OCI-LY1 (cell line): Measurements from ENCODE around the gene ZNF556.

Experiments used
- H2AFZ ChIP-seq: fragments of 200-600 bp; sonication (generic), shearing (Covaris generic); 2 replicates; pipeline ENCODE4 v1.6.0; 2014; ENCODE audit warnings: antibody characterized with exemption, mild to moderate bottlenecking, low read length
- H3F3A ChIP-seq: fragments of 200-600 bp; sonication (generic), shearing (Covaris generic); 2 replicates; pipeline ENCODE4 v1.6.0; 2014; ENCODE audit warnings: mild to moderate bottlenecking, antibody characterized with exemption, low read length, moderate library complexity; ENCODE audit not compliant: insufficient read depth
- H3K27ac ChIP-seq: fragments of 200-600 bp; sonication (generic); 2 replicates; pipeline ENCODE4 v1.5.1; 2014; ENCODE audit warnings: low read length, mixed run types, mild to moderate bottlenecking, low read depth; ENCODE audit not compliant: poor library complexity, severe bottlenecking
- H3K27me3 ChIP-seq: fragments of 200-600 bp; sonication (generic); 2 replicates; pipeline ENCODE4 v1.6.0; 2014; ENCODE audit warnings: antibody characterized with exemption, mild to moderate bottlenecking, low read length, moderate library complexity; ENCODE audit not compliant: insufficient read depth
- H3K36me3 ChIP-seq: fragments of 200-600 bp; sonication (generic); 2 replicates; pipeline ENCODE4 v1.6.1; 2014; ENCODE audit warnings: mild to moderate bottlenecking, antibody characterized with exemption, low read length, moderate library complexity, mixed read lengths; ENCODE audit not compliant: insufficient read depth
- H3K4me1 ChIP-seq: fragments of 200-600 bp; sonication (generic); 2 replicates; pipeline ENCODE4 v1.5.1; 2014; ENCODE audit warnings: mild to moderate bottlenecking, low read length, moderate library complexity; ENCODE audit not compliant: insufficient read depth, severe bottlenecking
- H3K4me2 ChIP-seq: fragments of 200-600 bp; sonication (generic), shearing (Covaris generic); 2 replicates; pipeline ENCODE4 v1.6.1; 2014; ENCODE audit warnings: low read length
- H3K4me3 ChIP-seq: fragments of 200-600 bp; sonication (generic); 2 replicates; pipeline ENCODE4 v1.5.1; 2014; ENCODE audit warnings: low read length, low read depth, mild to moderate bottlenecking, mixed read lengths; ENCODE audit not compliant: poor library complexity, severe bottlenecking
- H3K79me2 ChIP-seq: fragments of 200-600 bp; shearing (Covaris generic); 2 replicates; pipeline ENCODE4 v1.6.1; 2016; ENCODE audit warnings: mixed run types, low read length, mixed read lengths; ENCODE audit not compliant: insufficient read depth
- H3K9ac ChIP-seq: fragments of 200-600 bp; sonication (generic), shearing (Covaris generic); 2 replicates; pipeline ENCODE4 v1.6.1; 2014; ENCODE audit warnings: mild to moderate bottlenecking, low read length, mixed read lengths
- H3K9me2 ChIP-seq: fragments of 200-600 bp; sonication (generic), shearing (Covaris generic); 2 replicates; pipeline ENCODE4 v1.6.1; 2014; ENCODE audit warnings: low read depth, mild to moderate bottlenecking, low read length, mixed read lengths
- H3K9me3 ChIP-seq: fragments of 200-600 bp; shearing (Covaris generic); 2 replicates; pipeline ENCODE4 v1.6.1; 2014; ENCODE audit warnings: low read length, mixed read lengths
- H4K20me1 ChIP-seq: fragments of 200-600 bp; sonication (generic), shearing (Covaris generic); 2 replicates; pipeline ENCODE4 v1.6.0; 2016; ENCODE audit warnings: mild to moderate bottlenecking, low read length; ENCODE audit not compliant: insufficient read depth
- EZH2 ChIP-seq: fragments of 200-600 bp; sonication (generic), shearing (Covaris generic); IDR thresholded peaks from 2 replicates; pipeline ENCODE4 v1.8.0; 2017; ENCODE audit warnings: borderline replicate concordance, mixed run types, mild to moderate bottlenecking, antibody characterized with exemption, low read length, moderate library complexity, mixed read lengths
- TF ChIP-seq, protein P1 (sequence below): fragments of 200-600 bp; sonication (generic), shearing (Covaris generic); IDR thresholded peaks from 2 replicates; pipeline ENCODE4 v1.5.1; 2017; ENCODE audit warnings: mild to moderate bottlenecking, antibody characterized with exemption, low read length, moderate library complexity, mixed read lengths

ZNF556 gene

DNA sequence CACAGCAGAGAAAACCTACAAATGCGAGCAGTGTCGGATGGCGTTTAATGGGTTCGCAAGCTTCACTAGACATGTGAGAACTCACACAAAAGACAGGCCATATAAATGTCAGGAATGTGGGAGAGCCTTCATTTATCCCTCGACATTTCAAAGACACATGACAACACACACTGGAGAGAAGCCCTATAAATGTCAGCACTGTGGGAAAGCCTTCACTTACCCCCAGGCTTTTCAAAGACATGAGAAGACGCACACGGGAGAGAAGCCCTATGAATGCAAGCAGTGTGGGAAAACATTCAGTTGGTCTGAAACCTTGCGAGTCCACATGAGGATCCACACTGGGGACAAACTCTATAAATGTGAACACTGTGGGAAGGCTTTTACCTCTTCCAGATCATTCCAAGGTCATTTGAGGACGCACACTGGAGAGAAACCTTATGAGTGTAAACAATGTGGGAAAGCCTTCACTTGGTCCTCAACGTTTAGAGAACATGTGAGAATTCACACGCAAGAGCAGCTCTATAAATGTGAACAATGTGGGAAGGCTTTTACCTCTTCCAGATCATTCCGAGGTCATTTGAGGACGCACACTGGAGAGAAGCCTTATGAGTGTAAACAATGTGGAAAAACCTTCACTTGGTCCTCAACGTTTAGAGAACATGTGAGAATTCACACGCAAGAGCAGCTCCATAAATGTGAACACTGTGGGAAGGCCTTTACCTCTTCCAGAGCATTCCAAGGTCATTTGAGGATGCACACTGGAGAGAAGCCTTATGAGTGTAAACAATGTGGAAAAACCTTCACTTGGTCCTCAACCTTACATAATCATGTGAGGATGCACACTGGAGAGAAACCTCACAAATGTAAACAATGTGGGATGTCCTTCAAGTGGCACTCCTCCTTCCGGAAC, 50.4 kb downstream of the ZNF556 start:
- H4K20me1 ChIP-seq, result no peaks in the 10 kb centered on the region
- no peak overlapping the region for H3K9ac ChIP-seq
- no peak overlapping the region for H2AFZ ChIP-seq
- H3K36me3 ChIP-seq, result no peaks in the 10 kb centered on the region; the same call in 1 of the 2 replicates
- H3K4me3 ChIP-seq, result no peak overlapping the region
- H3K9me2 ChIP-seq, result no peaks in the 10 kb centered on the region
- peaks cover 4% of the 10 kb centered on the region; the same call in 1 of the 2 replicates for H3K9me3 ChIP-seq
- peaks cover 4% of the 10 kb centered on the region; the same call in 1 of the 2 replicates for H3K27me3 ChIP-seq
- no peaks in the 10 kb centered on the region for H3F3A ChIP-seq
- H3K4me2 ChIP-seq, result no peak overlapping the region
- H3K79me2 ChIP-seq, result no peaks in the 10 kb centered on the region
- H3K4me1 ChIP-seq, result no peaks in the 10 kb centered on the region
- no peak overlapping the region for H3K27ac ChIP-seq
- TF ChIP-seq EZH2, result no peak
- TF ChIP-seq, protein P1, sequence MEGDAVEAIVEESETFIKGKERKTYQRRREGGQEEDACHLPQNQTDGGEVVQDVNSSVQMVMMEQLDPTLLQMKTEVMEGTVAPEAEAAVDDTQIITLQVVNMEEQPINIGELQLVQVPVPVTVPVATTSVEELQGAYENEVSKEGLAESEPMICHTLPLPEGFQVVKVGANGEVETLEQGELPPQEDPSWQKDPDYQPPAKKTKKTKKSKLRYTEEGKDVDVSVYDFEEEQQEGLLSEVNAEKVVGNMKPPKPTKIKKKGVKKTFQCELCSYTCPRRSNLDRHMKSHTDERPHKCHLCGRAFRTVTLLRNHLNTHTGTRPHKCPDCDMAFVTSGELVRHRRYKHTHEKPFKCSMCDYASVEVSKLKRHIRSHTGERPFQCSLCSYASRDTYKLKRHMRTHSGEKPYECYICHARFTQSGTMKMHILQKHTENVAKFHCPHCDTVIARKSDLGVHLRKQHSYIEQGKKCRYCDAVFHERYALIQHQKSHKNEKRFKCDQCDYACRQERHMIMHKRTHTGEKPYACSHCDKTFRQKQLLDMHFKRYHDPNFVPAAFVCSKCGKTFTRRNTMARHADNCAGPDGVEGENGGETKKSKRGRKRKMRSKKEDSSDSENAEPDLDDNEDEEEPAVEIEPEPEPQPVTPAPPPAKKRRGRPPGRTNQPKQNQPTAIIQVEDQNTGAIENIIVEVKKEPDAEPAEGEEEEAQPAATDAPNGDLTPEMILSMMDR, result no peak

- Histone ChIP-seq H3K9ac (no peak overlapping the region), H3K27me3 (0 out of 2 replicates have a peak, but pooled peaks cover 4% of the 10 kb centered on the region), H3K9me2 (no peaks in the 10 kb centered on the region), H3F3A (no peaks in the 10 kb centered on the region), H3K4me3 (no peak overlapping the region), H4K20me1 (no peaks in the 10 kb centered on the region), H3K27ac (no peak overlapping the region), H3K4me1 (no peaks in the 10 kb centered on the region), H3K36me3 (no peaks in the 10 kb centered on the region), H3K79me2 (no peaks in the 10 kb centered on the region), H2AFZ (no peak overlapping the region), H3K4me2 (no peak overlapping the region), H3K9me3 (peaks cover 3% of the 10 kb centered on the region; the same call in 1 of the 2 replicates)
- TF ChIP-seq, protein P1, result no peak
- no peak for TF ChIP-seq EZH2
These were observed 55.9 kb downstream of the ZNF556 start for GRCh38 chr19:2922987-2923386.

- no peaks in the 10 kb centered on the region for H3K79me2 ChIP-seq
These were observed 56.4 kb downstream of the ZNF556 start for GRCh38 chr19:2923510-2923909.

More at GRCh38 chr19:2923510-2923909, 56.4 kb downstream of the ZNF556 start:
- no peak overlapping the region for H3K4me2 ChIP-seq
- H3K27me3 ChIP-seq, result 0 out of 2 replicates have a peak, but pooled peaks cover 4% of the 10 kb centered on the region
- H3K4me3 ChIP-seq, result no peak overlapping the region
- no peak overlapping the region for H3K27ac ChIP-seq
- no peak overlapping the region for H3K9ac ChIP-seq
- no peaks in the 10 kb centered on the region for H3K4me1 ChIP-seq
- no peaks in the 10 kb centered on the region for H4K20me1 ChIP-seq
- no peaks in the 10 kb centered on the region for H3F3A ChIP-seq
- H3K36me3 ChIP-seq, result no peaks in the 10 kb centered on the region
- no peaks in the 10 kb centered on the region for H3K9me3 ChIP-seq
- no peak for TF ChIP-seq EZH2
- TF ChIP-seq, protein P1, result no peak
- no peak overlapping the region for H2AFZ ChIP-seq
- H3K9me2 ChIP-seq, result no peaks in the 10 kb centered on the region
